GM12873 (cell line): ENCODE results near the gene ARHGAP44.

Experiments used
- TF ChIP-seq, protein P1 (sequence below): IDR thresholded peaks from 2 replicates; pipeline ENCODE4 v1.5.1; 2012; ENCODE audit warnings: low read depth, mild to moderate bottlenecking, moderate library complexity, low read length, control low read depth; ENCODE audit not compliant: insufficient read depth; ENCODE audit errors: missing control alignments

Gene ARHGAP44, protein sequence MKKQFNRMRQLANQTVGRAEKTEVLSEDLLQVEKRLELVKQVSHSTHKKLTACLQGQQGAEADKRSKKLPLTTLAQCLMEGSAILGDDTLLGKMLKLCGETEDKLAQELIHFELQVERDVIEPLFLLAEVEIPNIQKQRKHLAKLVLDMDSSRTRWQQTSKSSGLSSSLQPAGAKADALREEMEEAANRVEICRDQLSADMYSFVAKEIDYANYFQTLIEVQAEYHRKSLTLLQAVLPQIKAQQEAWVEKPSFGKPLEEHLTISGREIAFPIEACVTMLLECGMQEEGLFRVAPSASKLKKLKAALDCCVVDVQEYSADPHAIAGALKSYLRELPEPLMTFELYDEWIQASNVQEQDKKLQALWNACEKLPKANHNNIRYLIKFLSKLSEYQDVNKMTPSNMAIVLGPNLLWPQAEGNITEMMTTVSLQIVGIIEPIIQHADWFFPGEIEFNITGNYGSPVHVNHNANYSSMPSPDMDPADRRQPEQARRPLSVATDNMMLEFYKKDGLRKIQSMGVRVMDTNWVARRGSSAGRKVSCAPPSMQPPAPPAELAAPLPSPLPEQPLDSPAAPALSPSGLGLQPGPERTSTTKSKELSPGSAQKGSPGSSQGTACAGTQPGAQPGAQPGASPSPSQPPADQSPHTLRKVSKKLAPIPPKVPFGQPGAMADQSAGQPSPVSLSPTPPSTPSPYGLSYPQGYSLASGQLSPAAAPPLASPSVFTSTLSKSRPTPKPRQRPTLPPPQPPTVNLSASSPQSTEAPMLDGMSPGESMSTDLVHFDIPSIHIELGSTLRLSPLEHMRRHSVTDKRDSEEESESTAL

DNA sequence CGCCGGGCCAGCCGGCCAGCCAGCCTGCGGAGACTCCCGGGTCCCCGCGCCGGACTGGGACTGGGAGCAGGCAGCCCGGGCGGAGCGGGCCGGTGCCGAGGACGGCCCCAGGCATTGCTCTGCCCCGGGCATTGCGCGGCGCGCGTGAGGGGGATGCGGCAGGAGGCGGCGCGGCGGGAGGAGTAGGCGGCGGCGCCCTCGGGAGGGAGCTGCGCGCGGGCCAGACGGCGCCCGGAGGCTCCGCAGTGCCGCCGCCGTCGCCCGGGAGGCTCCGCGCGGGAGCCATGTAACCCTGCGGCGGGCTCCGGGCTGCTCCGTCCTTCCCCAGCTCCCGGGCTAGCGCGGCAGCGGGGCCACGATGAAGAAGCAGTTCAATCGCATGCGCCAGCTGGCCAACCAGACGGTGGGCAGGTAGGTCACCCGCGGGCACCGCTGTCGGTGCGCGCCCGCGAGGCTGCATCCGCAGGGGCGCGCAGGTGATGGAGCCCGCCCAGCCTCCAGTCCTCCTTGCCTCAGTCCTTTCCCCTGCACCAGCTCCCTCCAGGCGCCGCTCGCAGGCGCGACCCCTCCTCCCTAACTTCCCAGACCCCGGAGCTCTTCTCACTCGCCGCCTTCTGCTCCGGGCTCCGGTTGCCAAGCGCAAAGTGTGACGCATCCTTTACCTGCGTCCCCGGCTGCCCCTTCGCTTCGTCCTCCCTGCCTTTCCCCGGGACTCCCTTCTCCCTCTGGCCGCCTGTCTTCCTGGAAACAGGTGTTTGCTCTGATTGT is at the start of gene ARHGAP44:
ARHGAP44 (plus strand) TSS at position 18 of the 768 bp plus-strand sequence; CDS start at position 359, 341 bp downstream.
- TF ChIP-seq, protein P1, sequence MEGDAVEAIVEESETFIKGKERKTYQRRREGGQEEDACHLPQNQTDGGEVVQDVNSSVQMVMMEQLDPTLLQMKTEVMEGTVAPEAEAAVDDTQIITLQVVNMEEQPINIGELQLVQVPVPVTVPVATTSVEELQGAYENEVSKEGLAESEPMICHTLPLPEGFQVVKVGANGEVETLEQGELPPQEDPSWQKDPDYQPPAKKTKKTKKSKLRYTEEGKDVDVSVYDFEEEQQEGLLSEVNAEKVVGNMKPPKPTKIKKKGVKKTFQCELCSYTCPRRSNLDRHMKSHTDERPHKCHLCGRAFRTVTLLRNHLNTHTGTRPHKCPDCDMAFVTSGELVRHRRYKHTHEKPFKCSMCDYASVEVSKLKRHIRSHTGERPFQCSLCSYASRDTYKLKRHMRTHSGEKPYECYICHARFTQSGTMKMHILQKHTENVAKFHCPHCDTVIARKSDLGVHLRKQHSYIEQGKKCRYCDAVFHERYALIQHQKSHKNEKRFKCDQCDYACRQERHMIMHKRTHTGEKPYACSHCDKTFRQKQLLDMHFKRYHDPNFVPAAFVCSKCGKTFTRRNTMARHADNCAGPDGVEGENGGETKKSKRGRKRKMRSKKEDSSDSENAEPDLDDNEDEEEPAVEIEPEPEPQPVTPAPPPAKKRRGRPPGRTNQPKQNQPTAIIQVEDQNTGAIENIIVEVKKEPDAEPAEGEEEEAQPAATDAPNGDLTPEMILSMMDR: no peak

DNA sequence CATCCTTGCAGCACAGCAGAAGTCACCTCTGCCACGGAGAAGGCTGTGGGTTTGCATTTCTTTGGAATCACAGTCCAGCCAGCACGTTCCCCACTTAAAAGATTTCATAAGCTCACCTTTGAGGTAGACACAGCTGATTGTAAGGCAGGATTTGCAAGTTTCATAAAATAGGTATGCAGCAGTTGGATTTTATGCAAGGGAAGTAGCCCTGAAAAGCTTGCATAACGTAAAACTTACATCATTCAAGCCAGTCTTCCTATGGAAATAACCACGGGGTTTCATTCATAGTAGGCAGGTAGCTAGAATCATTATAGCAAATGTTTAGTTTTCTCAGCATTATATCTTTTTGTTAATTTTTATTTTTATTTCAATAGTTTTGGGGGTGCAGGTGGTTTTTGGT is 49.8 kb upstream of the ARHGAP44 start:
- TF ChIP-seq, protein P1: no peak

DNA sequence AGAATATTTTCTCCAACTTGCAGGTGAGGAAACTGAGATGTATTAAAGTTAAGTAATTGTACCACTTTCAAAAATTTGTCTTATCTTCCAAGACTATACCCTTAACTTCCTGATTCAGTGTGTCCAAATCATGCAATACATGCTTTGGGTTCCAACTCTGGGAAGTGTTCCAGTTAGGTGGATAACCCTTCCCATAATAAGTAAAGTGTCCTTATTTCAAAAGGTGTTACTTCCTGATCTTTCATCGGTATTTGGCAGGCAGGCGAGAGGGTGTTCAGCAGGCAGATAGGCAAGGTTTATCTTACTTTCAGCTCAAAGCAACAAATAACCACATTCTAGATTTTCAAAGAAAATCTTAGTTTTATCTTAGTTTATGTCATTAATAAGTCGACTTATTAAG is 46.3 kb upstream of the ARHGAP44 start:
- TF ChIP-seq, protein P1: no peak

DNA sequence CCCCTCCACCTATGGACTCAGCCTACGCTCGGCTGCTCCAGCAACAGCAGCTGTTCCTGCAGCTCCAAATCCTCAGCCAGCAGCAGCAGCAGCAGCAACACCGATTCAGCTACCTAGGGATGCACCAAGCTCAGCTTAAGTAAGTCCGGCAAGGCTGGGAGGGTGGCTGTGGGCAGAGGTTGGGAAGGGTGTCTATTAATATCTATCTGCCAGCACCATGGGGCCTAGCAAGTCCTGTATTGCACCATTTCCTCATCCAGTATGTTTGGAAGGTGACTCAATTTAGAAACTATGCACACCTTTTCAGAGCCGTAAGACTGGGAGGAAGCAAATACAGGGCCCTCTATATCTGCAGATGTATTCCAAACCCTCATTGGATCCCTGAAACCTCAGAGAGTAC is 45.0 kb upstream of the ARHGAP44 start:
- TF ChIP-seq, protein P1: no peak

DNA sequence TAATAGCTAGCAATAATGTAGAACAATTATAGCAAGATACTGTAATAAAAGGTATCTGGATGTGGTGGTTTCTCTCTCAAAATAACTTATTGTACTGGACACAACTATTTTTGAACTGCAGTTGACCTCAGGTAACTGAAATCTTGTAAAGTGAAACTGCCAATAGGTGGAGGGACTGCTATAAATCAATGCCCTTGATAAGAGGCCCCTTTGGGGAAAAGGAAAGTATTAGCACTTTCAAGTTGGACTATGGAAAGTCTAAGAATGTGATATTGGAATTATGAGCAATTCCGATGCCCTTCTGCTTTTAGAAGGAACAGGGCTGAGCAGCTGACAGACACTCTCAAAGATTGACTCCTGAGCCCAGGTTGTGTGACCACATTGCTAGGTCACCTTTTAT is 44.5 kb upstream of the ARHGAP44 start:
- TF ChIP-seq, protein P1: no peak

DNA sequence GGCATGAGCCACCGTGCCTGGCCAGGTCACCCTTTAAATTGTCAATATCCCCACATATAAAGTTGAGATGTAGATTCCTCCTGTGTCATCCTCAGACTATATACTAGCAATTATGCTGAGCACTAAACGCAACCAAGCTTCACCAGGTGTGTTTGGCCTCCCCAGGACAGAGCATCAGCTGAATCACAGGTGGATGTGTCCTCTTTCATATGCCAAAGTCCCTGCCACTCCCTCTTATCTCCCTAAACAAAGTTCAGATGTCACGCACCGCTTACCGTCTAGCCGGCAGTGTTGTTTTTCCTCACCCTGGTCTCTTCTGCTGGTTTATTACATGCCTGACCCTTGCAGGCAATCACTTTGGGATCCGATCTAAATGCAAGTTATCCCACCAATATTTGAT is 43.8 kb upstream of the ARHGAP44 start:
- TF ChIP-seq, protein P1: no peak
